Measurements from ENCODE around the gene ARMC2.

GRCh38 chr6:108948181-108948661 lies 100.0 kb downstream of the ARMC2 start:
- TF ChIP-seq, protein P1, sequence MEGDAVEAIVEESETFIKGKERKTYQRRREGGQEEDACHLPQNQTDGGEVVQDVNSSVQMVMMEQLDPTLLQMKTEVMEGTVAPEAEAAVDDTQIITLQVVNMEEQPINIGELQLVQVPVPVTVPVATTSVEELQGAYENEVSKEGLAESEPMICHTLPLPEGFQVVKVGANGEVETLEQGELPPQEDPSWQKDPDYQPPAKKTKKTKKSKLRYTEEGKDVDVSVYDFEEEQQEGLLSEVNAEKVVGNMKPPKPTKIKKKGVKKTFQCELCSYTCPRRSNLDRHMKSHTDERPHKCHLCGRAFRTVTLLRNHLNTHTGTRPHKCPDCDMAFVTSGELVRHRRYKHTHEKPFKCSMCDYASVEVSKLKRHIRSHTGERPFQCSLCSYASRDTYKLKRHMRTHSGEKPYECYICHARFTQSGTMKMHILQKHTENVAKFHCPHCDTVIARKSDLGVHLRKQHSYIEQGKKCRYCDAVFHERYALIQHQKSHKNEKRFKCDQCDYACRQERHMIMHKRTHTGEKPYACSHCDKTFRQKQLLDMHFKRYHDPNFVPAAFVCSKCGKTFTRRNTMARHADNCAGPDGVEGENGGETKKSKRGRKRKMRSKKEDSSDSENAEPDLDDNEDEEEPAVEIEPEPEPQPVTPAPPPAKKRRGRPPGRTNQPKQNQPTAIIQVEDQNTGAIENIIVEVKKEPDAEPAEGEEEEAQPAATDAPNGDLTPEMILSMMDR (IDR thresholded peaks at IDR 0.05) = no peak
- no peak for TF ChIP-seq FOXM1 (IDR thresholded peaks at IDR 0.05; ENCODE audit: low read depth)
- no peak for TF ChIP-seq USF2 (IDR thresholded peaks at IDR 0.05; ENCODE audit: borderline replicate concordance, low read depth, low read length)
- 0 out of 4 replicates have a peak, but pooled peaks of 1 of the 2 experiments have one; percentile 43 for TF ChIP-seq EP300 (IDR thresholded peaks at IDR 0.05; ENCODE audit: borderline replicate concordance in 1 of 2, low read depth in 1 of 2, low read length in 1 of 2)
- no peak for TF ChIP-seq POLR2AphosphoS5 (IDR thresholded peaks at IDR 0.05; ENCODE audit: low read depth, low read length)
- TF ChIP-seq, protein P2, sequence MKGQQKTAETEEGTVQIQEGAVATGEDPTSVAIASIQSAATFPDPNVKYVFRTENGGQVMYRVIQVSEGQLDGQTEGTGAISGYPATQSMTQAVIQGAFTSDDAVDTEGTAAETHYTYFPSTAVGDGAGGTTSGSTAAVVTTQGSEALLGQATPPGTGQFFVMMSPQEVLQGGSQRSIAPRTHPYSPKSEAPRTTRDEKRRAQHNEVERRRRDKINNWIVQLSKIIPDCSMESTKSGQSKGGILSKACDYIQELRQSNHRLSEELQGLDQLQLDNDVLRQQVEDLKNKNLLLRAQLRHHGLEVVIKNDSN (IDR thresholded peaks at IDR 0.05; ENCODE audit: borderline replicate concordance, low read depth) = no peak
- TF ChIP-seq GABPA (IDR thresholded peaks at IDR 0.05; ENCODE audit: low read depth) = no peak
- peak; percentile 18; the same call in 1 of the 2 replicates for TF ChIP-seq RCOR1 (IDR thresholded peaks at IDR 0.05; ENCODE audit: low read length)
